ENCODE data around the gene TAF3. TPM values are rescaled to one million over a fixed set of nuclear protein-coding genes. Genes with fewer than 3 reads are reported as not detected.

The TAF3 gene
- total RNA-seq, 3 donors from 2014 or later, result 7.4 to 9.7 (median 9.2) TPM

DNA sequence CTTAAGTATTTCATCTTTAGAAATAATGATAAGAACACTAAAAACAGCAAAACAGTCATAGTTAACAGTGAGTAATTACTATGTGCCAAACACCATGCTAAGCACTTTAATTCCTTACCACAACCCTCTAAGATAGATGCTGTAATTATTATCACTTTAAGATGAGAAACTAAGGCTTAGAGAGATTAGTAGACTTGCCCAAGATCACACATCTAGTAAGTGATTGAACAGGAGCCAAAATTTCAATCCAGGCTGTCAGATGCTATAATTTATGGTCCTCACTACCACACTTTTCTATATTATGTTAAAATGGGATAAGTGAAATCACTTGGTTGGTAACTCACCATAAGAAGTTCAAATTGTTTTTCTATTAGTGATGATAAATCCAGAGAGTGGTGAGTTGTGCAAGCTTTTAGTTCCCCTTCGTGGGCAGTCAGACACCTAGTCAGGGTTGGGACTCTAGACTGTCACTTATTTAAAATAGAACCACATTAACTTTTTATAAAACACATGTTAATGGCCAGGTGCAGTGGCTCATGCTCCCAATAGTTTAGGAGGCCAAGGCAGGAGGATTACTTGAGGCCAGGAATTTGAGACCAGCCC lies 150.3 kb downstream of the TAF3 start:
- intact Hi-C loops (cut with DNase I; ENCODE audit: low total_unique reads), result no loop called here
- H3K27ac ChIP-seq, result no peak overlapping the region
- no peaks in the 10 kb centered on the region for H3K9me3 ChIP-seq
- no peaks in the 10 kb centered on the region for H3K4me1 ChIP-seq
- no peak for TF ChIP-seq POLR2A (IDR thresholded peaks at IDR 0.05)
- TF ChIP-seq POLR2AphosphoS5 (IDR thresholded peaks at IDR 0.05), result no peak
- no peak for DNase-seq (ENCODE audit: low spot score in 2 of 2)
- no peaks in the 10 kb centered on the region for H3K27me3 ChIP-seq
- H3K4me3 ChIP-seq, result no peak overlapping the region
- no peaks in the 10 kb centered on the region for H3K36me3 ChIP-seq

DNA sequence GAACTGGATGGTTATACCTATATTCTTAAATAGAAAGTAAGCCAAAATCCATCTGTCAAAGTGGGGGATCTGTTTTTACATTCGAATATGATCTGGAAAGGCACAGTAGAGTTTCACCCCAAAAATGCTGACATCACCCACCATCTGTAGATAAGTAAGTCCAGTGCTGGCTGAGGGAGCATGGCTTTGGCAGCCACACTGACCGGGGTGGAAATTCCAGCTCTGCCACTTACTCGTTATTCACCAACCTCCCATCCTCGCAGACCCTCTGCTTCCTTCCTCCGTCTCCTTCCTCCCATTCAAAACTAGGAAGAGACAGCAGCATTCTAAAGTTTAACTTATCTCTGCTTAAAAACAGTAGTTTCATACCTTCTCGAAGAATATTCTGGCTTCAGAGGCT lies 151.3 kb downstream of the TAF3 start:
- Histone ChIP-seq H3K27ac (no peak overlapping the region), H3K36me3 (no peaks in the 10 kb centered on the region), H3K27me3 (no peaks in the 10 kb centered on the region), H3K4me3 (no peak overlapping the region), H3K9me3 (no peaks in the 10 kb centered on the region), H3K4me1 (no peaks in the 10 kb centered on the region)
- no peak for TF ChIP-seq POLR2A (IDR thresholded peaks at IDR 0.05)
- TF ChIP-seq, protein P1, sequence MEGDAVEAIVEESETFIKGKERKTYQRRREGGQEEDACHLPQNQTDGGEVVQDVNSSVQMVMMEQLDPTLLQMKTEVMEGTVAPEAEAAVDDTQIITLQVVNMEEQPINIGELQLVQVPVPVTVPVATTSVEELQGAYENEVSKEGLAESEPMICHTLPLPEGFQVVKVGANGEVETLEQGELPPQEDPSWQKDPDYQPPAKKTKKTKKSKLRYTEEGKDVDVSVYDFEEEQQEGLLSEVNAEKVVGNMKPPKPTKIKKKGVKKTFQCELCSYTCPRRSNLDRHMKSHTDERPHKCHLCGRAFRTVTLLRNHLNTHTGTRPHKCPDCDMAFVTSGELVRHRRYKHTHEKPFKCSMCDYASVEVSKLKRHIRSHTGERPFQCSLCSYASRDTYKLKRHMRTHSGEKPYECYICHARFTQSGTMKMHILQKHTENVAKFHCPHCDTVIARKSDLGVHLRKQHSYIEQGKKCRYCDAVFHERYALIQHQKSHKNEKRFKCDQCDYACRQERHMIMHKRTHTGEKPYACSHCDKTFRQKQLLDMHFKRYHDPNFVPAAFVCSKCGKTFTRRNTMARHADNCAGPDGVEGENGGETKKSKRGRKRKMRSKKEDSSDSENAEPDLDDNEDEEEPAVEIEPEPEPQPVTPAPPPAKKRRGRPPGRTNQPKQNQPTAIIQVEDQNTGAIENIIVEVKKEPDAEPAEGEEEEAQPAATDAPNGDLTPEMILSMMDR (IDR thresholded peaks at IDR 0.05), result no peak
- TF ChIP-seq POLR2AphosphoS5 (IDR thresholded peaks at IDR 0.05), result no peak
- no peak for DNase-seq (ENCODE audit: low spot score in 2 of 2)
- intact Hi-C loops (cut with DNase I; ENCODE audit: low total_unique reads), result no loop called here

DNA sequence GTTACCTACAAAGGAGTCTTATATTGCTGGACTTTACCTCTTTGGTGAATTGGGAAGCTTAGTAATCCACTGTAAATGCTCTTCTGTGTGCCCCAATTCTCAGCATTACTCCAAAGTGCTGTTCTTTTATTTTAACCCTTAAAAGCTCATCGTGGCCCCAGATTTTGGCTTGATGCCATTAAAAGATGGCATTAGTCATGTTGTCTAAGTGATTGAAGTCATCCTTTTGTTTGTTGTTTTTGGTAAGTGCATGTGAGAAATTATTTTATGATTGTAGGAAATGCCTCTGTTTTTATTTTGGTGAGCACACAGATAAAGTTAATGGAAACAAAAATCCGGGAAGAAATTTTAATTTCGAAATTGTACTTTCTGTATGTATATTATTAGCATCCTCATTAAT lies 153.6 kb downstream of the TAF3 start:
- TF ChIP-seq POLR2A (IDR thresholded peaks at IDR 0.05) (no peak), POLR2AphosphoS5 (IDR thresholded peaks at IDR 0.05) (no peak)
- TF ChIP-seq, protein P1 (IDR thresholded peaks at IDR 0.05), result no peak
- no peak for DNase-seq (ENCODE audit: low spot score in 2 of 2)
- H3K27ac ChIP-seq, result no peak overlapping the region
- no peaks in the 10 kb centered on the region for H3K4me1 ChIP-seq
- no peaks in the 10 kb centered on the region for H3K36me3 ChIP-seq
- intact Hi-C loops (cut with DNase I; ENCODE audit: low total_unique reads), result no loop called here
- no peak overlapping the region for H3K4me3 ChIP-seq
- no peaks in the 10 kb centered on the region for H3K9me3 ChIP-seq
- no peaks in the 10 kb centered on the region for H3K27me3 ChIP-seq

DNA sequence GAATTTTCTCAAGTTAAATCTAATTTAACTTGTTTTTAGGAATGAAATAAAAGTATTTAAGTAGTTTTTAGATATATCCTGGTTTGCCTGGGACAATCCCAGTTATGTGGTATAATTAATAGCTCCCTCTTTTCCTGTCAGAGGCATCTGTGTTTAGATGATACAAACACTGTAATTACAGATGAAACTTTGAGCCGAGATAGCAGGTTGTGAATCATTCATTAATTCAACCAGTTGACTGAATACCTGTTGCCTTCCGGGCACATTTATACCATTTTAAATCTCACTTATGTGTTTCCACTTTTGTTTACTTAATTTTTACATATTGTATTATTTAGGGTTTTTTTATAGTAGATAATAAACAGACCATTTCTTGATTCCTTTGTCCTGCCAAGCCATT lies 154.1 kb downstream of the TAF3 start:
- Histone ChIP-seq H3K4me3 (no peak overlapping the region), H3K9me3 (no peaks in the 10 kb centered on the region), H3K27me3 (no peaks in the 10 kb centered on the region), H3K4me1 (no peaks in the 10 kb centered on the region), H3K27ac (no peak overlapping the region), H3K36me3 (no peaks in the 10 kb centered on the region)
- TF ChIP-seq POLR2AphosphoS5 (IDR thresholded peaks at IDR 0.05) (no peak), POLR2A (IDR thresholded peaks at IDR 0.05) (no peak)
- TF ChIP-seq, protein P1 (IDR thresholded peaks at IDR 0.05), result no peak
- intact Hi-C loops (cut with DNase I; ENCODE audit: low total_unique reads), result no loop called here
- DNase-seq (ENCODE audit: low spot score in 2 of 2), result no peak

DNA sequence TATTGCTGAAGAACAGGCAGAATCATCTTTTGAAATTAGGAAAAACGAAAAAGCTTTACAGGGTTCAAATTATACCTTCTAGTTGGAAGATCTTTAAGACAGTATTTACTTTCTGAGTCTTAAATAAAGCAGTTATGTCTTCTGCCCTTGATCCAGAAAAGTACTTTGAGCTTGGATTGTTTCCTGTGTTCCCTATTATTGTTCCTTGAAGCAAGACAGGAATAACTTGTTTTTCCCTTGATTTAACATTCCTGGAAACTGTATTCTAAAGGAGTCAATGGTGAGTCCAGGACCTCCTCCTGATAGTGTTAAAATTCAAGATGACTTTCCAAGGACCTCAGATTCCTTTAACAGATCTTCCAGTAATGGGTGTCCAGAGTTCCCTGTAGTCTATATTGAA lies 161.9 kb downstream of the TAF3 start:
- intact Hi-C loops (cut with DNase I; ENCODE audit: low total_unique reads), result no loop called here
- Histone ChIP-seq H3K27me3 (no peaks in the 10 kb centered on the region), H3K36me3 (no peaks in the 10 kb centered on the region), H3K4me1 (no peaks in the 10 kb centered on the region), H3K4me3 (no peak overlapping the region), H3K9me3 (no peaks in the 10 kb centered on the region), H3K27ac (no peak overlapping the region)
- TF ChIP-seq POLR2AphosphoS5 (IDR thresholded peaks at IDR 0.05), result no peak
- TF ChIP-seq POLR2A (IDR thresholded peaks at IDR 0.05), result no peak
- TF ChIP-seq, protein P1 (IDR thresholded peaks at IDR 0.05), result no peak
- no peak for DNase-seq (ENCODE audit: low spot score in 2 of 2)

DNA sequence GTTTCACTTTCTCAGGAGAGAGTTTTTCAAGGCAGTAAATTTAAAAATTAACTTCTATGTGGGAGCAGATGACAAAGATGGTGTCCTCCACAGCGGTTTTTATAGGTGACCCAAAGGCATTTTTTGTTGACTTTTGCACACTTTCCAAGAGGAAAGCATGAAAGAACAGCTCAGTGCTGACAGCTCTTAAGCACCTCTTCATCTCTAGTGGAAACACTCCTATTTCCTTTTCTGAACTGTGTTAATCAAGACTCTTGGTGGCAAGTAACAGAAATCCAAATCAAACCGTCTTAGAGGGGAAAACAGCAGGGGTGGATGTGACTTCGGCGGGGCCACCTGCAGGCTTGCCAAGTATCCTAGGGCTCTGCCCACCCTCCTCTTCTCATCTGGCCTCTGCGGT lies 164.4 kb downstream of the TAF3 start:
- no peak for DNase-seq (ENCODE audit: low spot score in 2 of 2)
- no peak overlapping the region for H3K4me3 ChIP-seq
- H3K27me3 ChIP-seq, result no peaks in the 10 kb centered on the region
- no peaks in the 10 kb centered on the region for H3K9me3 ChIP-seq
- H3K4me1 ChIP-seq, result no peaks in the 10 kb centered on the region
- intact Hi-C loops (cut with DNase I; ENCODE audit: low total_unique reads), result no loop called here
- no peak for TF ChIP-seq POLR2AphosphoS5 (IDR thresholded peaks at IDR 0.05)
- TF ChIP-seq, protein P1 (IDR thresholded peaks at IDR 0.05), result no peak
- no peak for TF ChIP-seq POLR2A (IDR thresholded peaks at IDR 0.05)
- no peaks in the 10 kb centered on the region for H3K36me3 ChIP-seq
- no peak overlapping the region for H3K27ac ChIP-seq

Measured in breast epithelium (tissue), 4 donors.